Osteoblast (primary cell): ENCODE results near the gene S100A8. TPM values are rescaled to one million over a fixed set of nuclear protein-coding genes. Genes with fewer than 3 reads are reported as not detected.

Source experiments
- DNase-seq: peaks from one replicate; pipeline ENCODE4 v3.0.0; 2011; ENCODE audit warnings: low spot score, mixed read lengths; ENCODE audit not compliant: insufficient read length; ENCODE audit errors: missing footprints
- H2AFZ ChIP-seq: 2 replicates; pipeline ENCODE4 v1.6.0; 2011; ENCODE audit warnings: mild to moderate bottlenecking, low read length
- H3K27ac ChIP-seq: 2 replicates; pipeline ENCODE4 v1.5.1; 2011; ENCODE audit warnings: mild to moderate bottlenecking, low read depth, low read length, moderate library complexity
- H3K27me3 ChIP-seq: 2 replicates; pipeline ENCODE4 v1.6.0; 2012; ENCODE audit warnings: mild to moderate bottlenecking, control low read depth, inconsistent platforms, low read length, moderate library complexity; ENCODE audit not compliant: insufficient read depth
- H3K36me3 ChIP-seq: 2 replicates; pipeline ENCODE4 v1.5.1; 2011; ENCODE audit warnings: mild to moderate bottlenecking, low read length, control low read depth, moderate library complexity; ENCODE audit not compliant: insufficient read depth
- H3K4me1 ChIP-seq: 2 replicates; pipeline ENCODE4 v1.5.1; 2011; ENCODE audit warnings: mild to moderate bottlenecking, low read length, control low read depth, moderate library complexity; ENCODE audit not compliant: insufficient read depth
- H3K4me2 ChIP-seq: 2 replicates; pipeline ENCODE4 v1.6.0; 2011; ENCODE audit warnings: mild to moderate bottlenecking, low read length; ENCODE audit not compliant: insufficient read depth
- H3K4me3 ChIP-seq: fragments of 200-600 bp; sonication (generic); 3 replicates; pipeline ENCODE4 v1.5.1; 2012; ENCODE audit warnings: mild to moderate bottlenecking, low read length, inconsistent platforms; ENCODE audit not compliant: insufficient read depth
- H3K79me2 ChIP-seq: 2 replicates; pipeline ENCODE4 v1.6.0; 2012; ENCODE audit warnings: mild to moderate bottlenecking, low read length, control low read depth, inconsistent platforms; ENCODE audit not compliant: insufficient read depth
- H3K9me3 ChIP-seq: 2 replicates; pipeline ENCODE4 v1.5.1; 2011; ENCODE audit warnings: low read depth, low read length, control low read depth
- H4K20me1 ChIP-seq: 2 replicates; pipeline ENCODE4 v1.6.0; 2012; ENCODE audit warnings: mild to moderate bottlenecking, low read length, control low read depth; ENCODE audit not compliant: insufficient read depth
- CTCF ChIP-seq: IDR thresholded peaks from 2 replicates; pipeline ENCODE4 v1.5.1; 2011; ENCODE audit warnings: mild to moderate bottlenecking, low read depth, low read length, moderate library complexity; ENCODE audit errors: extremely low read depth
- total RNA-seq: library from RNA; depleted of rRNA; stranded (reverse); fragments of >200 nt; gene quantifications from 2 replicates; pipeline ENCODE4 v1.2.3, GENCODE V29; 2012

Gene S100A8
- total RNA-seq, 1 donor: not detected

GRCh38 chr1:153434746-153435455 is 44.0 kb upstream of the S100A8 start:
- no peak overlapping the region for H3K27ac ChIP-seq
- TF ChIP-seq CTCF: no peak
- H3K9me3 ChIP-seq: no peaks in the 10 kb centered on the region
- H3K36me3 ChIP-seq: no peaks in the 10 kb centered on the region
- no peak overlapping the region for H3K4me2 ChIP-seq
- no peak overlapping the region for H3K4me3 ChIP-seq
- H3K79me2 ChIP-seq: no peaks in the 10 kb centered on the region
- no peak overlapping the region for H2AFZ ChIP-seq
- H3K4me1 ChIP-seq: no peaks in the 10 kb centered on the region
- no peaks in the 10 kb centered on the region for H4K20me1 ChIP-seq
- no peak for DNase-seq
- H3K27me3 ChIP-seq: no peaks in the 10 kb centered on the region

- Histone ChIP-seq H3K27ac (no peak overlapping the region), H3K9me3 (no peaks in the 10 kb centered on the region), H2AFZ (no peak overlapping the region), H3K27me3 (no peaks in the 10 kb centered on the region), H3K79me2 (no peaks in the 10 kb centered on the region), H4K20me1 (no peaks in the 10 kb centered on the region), H3K4me2 (no peak overlapping the region), H3K4me3 (no peak overlapping the region), H3K36me3 (no peaks in the 10 kb centered on the region), H3K4me1 (no peaks in the 10 kb centered on the region)
- DNase-seq: no peak
- no peak for TF ChIP-seq CTCF
These were observed 42.2 kb upstream of the S100A8 start for GRCh38 chr1:153432874-153433681.

GRCh38 chr1:153431928-153432327 is 41.1 kb upstream of the S100A8 start:
- H3K27ac ChIP-seq: no peak overlapping the region
- no peak overlapping the region for H2AFZ ChIP-seq
- no peaks in the 10 kb centered on the region for H4K20me1 ChIP-seq
- no peak overlapping the region for H3K4me2 ChIP-seq
- TF ChIP-seq CTCF: no peak
- DNase-seq: no peak
- no peaks in the 10 kb centered on the region for H3K79me2 ChIP-seq
- no peaks in the 10 kb centered on the region for H3K4me1 ChIP-seq
- no peaks in the 10 kb centered on the region for H3K36me3 ChIP-seq
- H3K27me3 ChIP-seq: no peaks in the 10 kb centered on the region
- H3K9me3 ChIP-seq: no peaks in the 10 kb centered on the region
- H3K4me3 ChIP-seq: no peak overlapping the region

GRCh38 chr1:153431427-153431826 is 40.6 kb upstream of the S100A8 start:
- no peaks in the 10 kb centered on the region for H3K79me2 ChIP-seq

More at GRCh38 chr1:153431427-153431826, 40.6 kb upstream of the S100A8 start:
- Histone ChIP-seq H3K27me3 (no peaks in the 10 kb centered on the region), H2AFZ (no peak overlapping the region), H3K4me1 (no peaks in the 10 kb centered on the region), H3K36me3 (no peaks in the 10 kb centered on the region), H3K9me3 (no peaks in the 10 kb centered on the region), H3K4me3 (no peak overlapping the region), H3K4me2 (no peak overlapping the region), H4K20me1 (no peaks in the 10 kb centered on the region), H3K27ac (no peak overlapping the region)
- DNase-seq: no peak
- no peak for TF ChIP-seq CTCF
